ENCODE results near the gene OVOL2.
"Not testable (repeated sequence)": the region's sequence is repeated elsewhere in the genome, so short reads cannot be mapped to it uniquely, and the experiment has no call there.

OVOL2 gene

GRCh38 chr20:18092890-18093289 lies 35.2 kb upstream of the OVOL2 start:
- Histone ChIP-seq H3K36me3 (no peaks in the 10 kb centered on the region), H3K27me3 (ENCODE audit: insufficient read depth, low read depth, severe bottlenecking) (no peaks in the 10 kb centered on the region), H3K4me3 (ENCODE audit: low read depth, low read length) (no peak overlapping the region), H3K9me3 (ENCODE audit: severe bottlenecking) (no peaks in the 10 kb centered on the region), H3K27ac (no peak overlapping the region)
- TF ChIP-seq CTCF (IDR thresholded peaks at IDR 0.05; ENCODE audit: low read depth, low read length) = no peak
- DNase-seq = no peak

GRCh38 chr20:18091623-18092022 lies 33.9 kb upstream of the OVOL2 start:
- no peak for DNase-seq

GRCh38 chr20:18090477-18090876 lies 32.8 kb upstream of the OVOL2 start:
- H3K9me3 ChIP-seq (ENCODE audit: severe bottlenecking) = no peaks in the 10 kb centered on the region
- no peaks in the 10 kb centered on the region for H3K27me3 ChIP-seq (ENCODE audit: insufficient read depth, low read depth, severe bottlenecking)
- no peak for DNase-seq
- TF ChIP-seq CTCF (IDR thresholded peaks at IDR 0.05; ENCODE audit: low read depth, low read length) = no peak
- no peak overlapping the region for H3K4me3 ChIP-seq (ENCODE audit: low read depth, low read length)
- no peaks in the 10 kb centered on the region for H3K36me3 ChIP-seq
- no peak overlapping the region for H3K27ac ChIP-seq

More at GRCh38 chr20:18091623-18092022, 33.9 kb upstream of the OVOL2 start:
- Histone ChIP-seq H3K27ac (no peak overlapping the region), H3K4me3 (ENCODE audit: low read depth, low read length) (no peak overlapping the region), H3K36me3 (no peaks in the 10 kb centered on the region), H3K9me3 (ENCODE audit: severe bottlenecking) (no peaks in the 10 kb centered on the region), H3K27me3 (ENCODE audit: insufficient read depth, low read depth, severe bottlenecking) (no peaks in the 10 kb centered on the region)
- no peak for TF ChIP-seq CTCF (IDR thresholded peaks at IDR 0.05; ENCODE audit: low read depth, low read length)

GRCh38 chr20:18090044-18090443 lies 32.3 kb upstream of the OVOL2 start:
- DNase-seq = no peak
- H3K27ac ChIP-seq = no peak overlapping the region
- H3K27me3 ChIP-seq (ENCODE audit: insufficient read depth, low read depth, severe bottlenecking) = no peaks in the 10 kb centered on the region
- no peak overlapping the region for H3K4me3 ChIP-seq (ENCODE audit: low read depth, low read length)
- no peak for TF ChIP-seq CTCF (IDR thresholded peaks at IDR 0.05; ENCODE audit: low read depth, low read length)
- no peaks in the 10 kb centered on the region for H3K36me3 ChIP-seq
- no peaks in the 10 kb centered on the region for H3K9me3 ChIP-seq (ENCODE audit: severe bottlenecking)

- H3K9me3 ChIP-seq (ENCODE audit: severe bottlenecking); H3K36me3 ChIP-seq; H3K27ac ChIP-seq; DNase-seq; H3K4me3 ChIP-seq (ENCODE audit: low read depth, low read length); H3K27me3 ChIP-seq (ENCODE audit: insufficient read depth, low read depth, severe bottlenecking): not testable (repeated sequence)
Measured at GRCh38 chr20:18088841-18089240, 31.1 kb upstream of the OVOL2 start.

- not testable (repeated sequence) for H3K9me3 ChIP-seq (ENCODE audit: severe bottlenecking); H3K36me3 ChIP-seq; H3K4me3 ChIP-seq (ENCODE audit: low read depth, low read length)
Measured at GRCh38 chr20:18088298-18088697, 30.6 kb upstream of the OVOL2 start.

GRCh38 chr20:18087054-18087453 lies 29.3 kb upstream of the OVOL2 start:
- TF ChIP-seq CTCF (IDR thresholded peaks at IDR 0.05; ENCODE audit: low read depth, low read length) = no peak
- Histone ChIP-seq H3K36me3 (no peaks in the 10 kb centered on the region), H3K4me3 (ENCODE audit: low read depth, low read length) (no peak overlapping the region), H3K9me3 (ENCODE audit: severe bottlenecking) (no peaks in the 10 kb centered on the region), H3K27me3 (ENCODE audit: insufficient read depth, low read depth, severe bottlenecking) (no peaks in the 10 kb centered on the region), H3K27ac (no peak overlapping the region)
- no peak for DNase-seq

More at GRCh38 chr20:18088298-18088697, 30.6 kb upstream of the OVOL2 start:
- not testable (repeated sequence) for DNase-seq; H3K27me3 ChIP-seq (ENCODE audit: insufficient read depth, low read depth, severe bottlenecking); H3K27ac ChIP-seq

- not testable (repeated sequence) for H3K27ac ChIP-seq; H3K4me3 ChIP-seq (ENCODE audit: low read depth, low read length); H3K9me3 ChIP-seq (ENCODE audit: severe bottlenecking); H3K27me3 ChIP-seq (ENCODE audit: insufficient read depth, low read depth, severe bottlenecking); DNase-seq; H3K36me3 ChIP-seq
Measured at GRCh38 chr20:18080836-18081235, 23.1 kb upstream of the OVOL2 start.
